ENCODE measurements around the gene USP50.

Gene USP50

GRCh38 chr15:50487287-50487686 lies 59.2 kb downstream of the USP50 start:
- Mint-ChIP-seq H3K9me3 (no peaks in the 10 kb centered on the region), H3K4me3 (no peak overlapping the region), H3K4me1 (ENCODE audit: low read depth) (no peaks in the 10 kb centered on the region), H3K36me3 (ENCODE audit: low read depth) (peaks cover 90% of the 10 kb centered on the region), H3K27me3 (no peaks in the 10 kb centered on the region), H3K27ac (no peak overlapping the region)
- intact Hi-C loops (cut with micrococcal nuclease) = no loop called here

DNA sequence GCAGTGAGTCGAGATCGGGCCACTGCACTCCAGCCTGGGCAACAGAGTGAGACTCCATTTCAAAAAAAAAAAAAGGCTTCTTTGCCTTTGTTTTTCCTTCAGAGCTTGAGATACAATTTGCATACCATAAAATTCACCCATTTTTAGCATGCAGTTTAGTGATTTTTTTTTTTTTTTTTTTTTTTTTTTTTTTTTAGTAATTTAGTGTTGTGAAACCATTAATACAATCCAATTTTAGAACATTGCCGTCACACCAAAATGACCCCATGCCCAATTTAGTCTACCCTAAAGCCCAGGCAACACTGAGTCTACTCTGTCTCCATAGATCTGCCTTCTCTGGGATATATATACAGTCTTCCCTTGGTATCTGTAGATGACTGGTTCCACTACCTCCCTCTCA lies 61.1 kb downstream of the USP50 start:
- no peaks in the 10 kb centered on the region for H3K9me3 Mint-ChIP-seq
- H3K27ac Mint-ChIP-seq = no peak overlapping the region
- H3K27me3 Mint-ChIP-seq = no peaks in the 10 kb centered on the region
- intact Hi-C loops (cut with micrococcal nuclease) = no loop called here
- H3K4me1 Mint-ChIP-seq (ENCODE audit: low read depth) = peaks cover 14% of the 10 kb centered on the region
- H3K4me3 Mint-ChIP-seq = no peak overlapping the region
- peaks cover 89% of the 10 kb centered on the region for H3K36me3 Mint-ChIP-seq (ENCODE audit: low read depth)

DNA sequence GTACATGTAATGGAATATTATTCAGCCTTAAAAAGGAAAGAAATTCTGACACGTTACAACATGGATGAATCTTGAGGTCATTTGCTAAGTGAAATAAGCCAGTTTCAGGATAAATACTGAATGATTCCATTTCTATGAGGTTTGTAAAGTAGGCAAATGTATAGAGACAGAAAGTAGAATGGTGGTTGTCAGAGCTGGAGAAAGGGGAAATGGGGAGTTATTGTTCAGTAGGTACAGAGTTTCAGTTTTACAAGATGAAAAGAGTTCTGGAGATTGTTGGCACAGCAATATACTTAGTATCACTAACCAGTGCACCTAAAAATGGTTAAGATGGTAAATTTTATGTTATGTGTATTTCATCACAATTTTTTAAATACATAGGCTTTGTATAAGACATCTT lies 61.7 kb downstream of the USP50 start:
- intact Hi-C loops (cut with micrococcal nuclease) = no loop called here
- no peak overlapping the region for H3K27ac Mint-ChIP-seq
- H3K9me3 Mint-ChIP-seq = no peaks in the 10 kb centered on the region
- H3K36me3 Mint-ChIP-seq (ENCODE audit: low read depth) = peaks cover 89% of the 10 kb centered on the region
- no peaks in the 10 kb centered on the region for H3K27me3 Mint-ChIP-seq
- H3K4me1 Mint-ChIP-seq (ENCODE audit: low read depth) = peaks cover 15% of the 10 kb centered on the region
- no peak overlapping the region for H3K4me3 Mint-ChIP-seq

DNA sequence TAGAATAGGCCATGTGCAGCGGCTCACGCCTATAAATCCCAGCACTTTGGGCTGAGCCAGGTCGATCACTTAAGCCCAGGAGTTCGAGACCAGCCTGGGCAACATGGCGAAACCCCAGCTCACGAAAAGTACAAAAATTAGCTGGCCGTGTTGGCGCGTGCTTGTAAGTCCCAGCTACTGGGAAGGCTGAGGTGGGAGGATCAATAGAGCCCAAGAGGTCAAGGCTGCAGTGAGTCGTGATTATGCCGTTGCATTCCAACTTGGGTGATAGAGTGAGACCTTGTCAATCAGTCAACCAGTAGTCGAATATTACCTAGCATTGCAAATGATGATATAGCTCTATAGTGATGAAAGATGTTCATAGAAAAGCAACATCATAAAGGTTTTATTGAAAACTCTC lies 70.3 kb downstream of the USP50 start:
- Mint-ChIP-seq H3K4me1 (ENCODE audit: low read depth) (peaks cover 8% of the 10 kb centered on the region), H3K4me3 (no peak overlapping the region), H3K9me3 (no peaks in the 10 kb centered on the region), H3K27ac (no peak overlapping the region), H3K27me3 (no peaks in the 10 kb centered on the region), H3K36me3 (ENCODE audit: low read depth) (peaks cover 72% of the 10 kb centered on the region)
- intact Hi-C loops (cut with micrococcal nuclease) = no loop called here

DNA sequence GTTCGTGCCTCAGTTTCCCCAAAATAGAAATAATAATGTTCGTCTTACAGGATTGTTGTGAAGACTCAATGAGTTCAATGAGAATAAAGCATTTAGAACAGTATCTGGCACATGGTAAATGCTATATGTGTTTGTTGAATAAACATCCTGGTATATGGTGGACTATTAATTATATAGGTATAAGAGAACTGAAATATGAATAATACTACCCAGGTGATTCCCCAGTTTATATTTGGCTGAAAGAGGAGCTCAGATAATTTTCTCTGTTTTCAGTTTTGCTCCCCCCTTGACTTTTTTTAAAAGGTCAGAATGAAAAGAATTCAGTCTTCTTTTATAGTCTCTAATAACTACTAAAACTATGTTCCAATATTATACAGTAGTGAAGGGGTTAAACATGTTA lies 75.4 kb downstream of the USP50 start:
- H3K4me3 Mint-ChIP-seq = no peak overlapping the region
- H3K9me3 Mint-ChIP-seq = no peaks in the 10 kb centered on the region
- no peaks in the 10 kb centered on the region for H3K27me3 Mint-ChIP-seq
- intact Hi-C loops (cut with micrococcal nuclease) = no loop called here
- H3K36me3 Mint-ChIP-seq (ENCODE audit: low read depth) = peaks cover 79% of the 10 kb centered on the region
- no peak overlapping the region for H3K27ac Mint-ChIP-seq
- H3K4me1 Mint-ChIP-seq (ENCODE audit: low read depth) = no peaks in the 10 kb centered on the region

- no peak overlapping the region for H3K27ac Mint-ChIP-seq
- H3K27me3 Mint-ChIP-seq = no peaks in the 10 kb centered on the region
- peaks cover 98% of the 10 kb centered on the region for H3K36me3 Mint-ChIP-seq (ENCODE audit: low read depth)
- H3K9me3 Mint-ChIP-seq = no peaks in the 10 kb centered on the region
- no peaks in the 10 kb centered on the region for H3K4me1 Mint-ChIP-seq (ENCODE audit: low read depth)
- H3K4me3 Mint-ChIP-seq = no peak overlapping the region
- intact Hi-C loops (cut with micrococcal nuclease) = no loop called here
Observed at GRCh38 chr15:50463423-50464358, 82.8 kb downstream of the USP50 start.

GRCh38 chr15:50458348-50459112 lies 87.9 kb downstream of the USP50 start:
- intact Hi-C loops (cut with micrococcal nuclease) = no loop called here
- no peak overlapping the region for H3K27ac Mint-ChIP-seq
- no peaks in the 10 kb centered on the region for H3K27me3 Mint-ChIP-seq
- H3K4me1 Mint-ChIP-seq (ENCODE audit: low read depth) = no peaks in the 10 kb centered on the region
- H3K9me3 Mint-ChIP-seq = no peaks in the 10 kb centered on the region
- peaks cover 100% of the 10 kb centered on the region for H3K36me3 Mint-ChIP-seq (ENCODE audit: low read depth)
- no peak overlapping the region for H3K4me3 Mint-ChIP-seq

DNA sequence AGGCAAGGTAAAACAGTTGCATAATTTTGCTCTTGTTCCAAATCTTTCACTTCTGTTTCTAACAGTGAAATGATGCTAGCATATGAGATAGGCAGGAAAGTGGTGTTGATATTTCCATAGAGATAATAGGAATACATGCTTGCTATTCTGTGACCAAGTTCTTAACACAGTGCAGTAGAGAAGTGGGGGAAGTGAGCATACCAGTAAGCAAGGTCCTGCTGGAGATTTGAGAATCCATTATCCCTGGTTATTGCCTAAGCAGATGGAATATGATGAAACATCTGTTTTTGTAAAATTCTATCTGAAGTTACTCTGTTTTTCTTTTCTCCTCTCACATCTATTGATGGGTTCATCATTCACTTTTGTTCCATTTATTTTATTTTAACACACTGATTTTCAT lies 93.5 kb downstream of the USP50 start:
- intact Hi-C loops (cut with micrococcal nuclease) = no loop called here
- Mint-ChIP-seq H3K9me3 (no peaks in the 10 kb centered on the region), H3K27me3 (no peaks in the 10 kb centered on the region), H3K27ac (no peak overlapping the region), H3K36me3 (ENCODE audit: low read depth) (peaks cover 92% of the 10 kb centered on the region), H3K4me1 (ENCODE audit: low read depth) (peaks cover 5% of the 10 kb centered on the region), H3K4me3 (no peak overlapping the region)
